ENCODE measurements around the gene IL1RAP. TPM values are rescaled to one million over a fixed set of nuclear protein-coding genes. Genes with fewer than 3 reads are reported as not detected.

IL1RAP gene
- total and polyA plus RNA-seq, 10 donors: 1.1 to 47.4 (median 24.6) TPM

GRCh38 chr3:190556351-190556750 lies 42.5 kb downstream of the IL1RAP start:
- peaks cover 0 to 22% (median 12%) of the 10 kb centered on the region in 8 donors for H3K9me3 ChIP-seq

GRCh38 chr3:190557296-190557695 lies 43.4 kb downstream of the IL1RAP start:
- intact Hi-C loops (cut with DNase I; ENCODE audit: low total_unique reads): no loop called here
- H3K27me3 ChIP-seq (replicated peaks in 1 of 7): no peaks in the 10 kb centered on the region
- H3K4me1 ChIP-seq: no peaks in the 10 kb centered on the region
- H3K27ac ChIP-seq: no peak overlapping the region
- TF ChIP-seq POLR2A (IDR thresholded peaks at IDR 0.05) (no peak), POLR2AphosphoS5 (IDR thresholded peaks at IDR 0.05) (no peak), CTCF (IDR thresholded peaks at IDR 0.05 in 8 of 11, conservative IDR thresholded peaks at IDR 0.05 in 3 of 11) (no peak)
- no peak overlapping the region for H3K4me3 ChIP-seq
- H3K36me3 ChIP-seq: peaks cover 0 to 16% (median 0%) of the 10 kb centered on the region in 6 donors
- DNase-seq: no peak
- H3K9me3 ChIP-seq: peaks cover 0 to 13% (median 6%) of the 10 kb centered on the region in 8 donors

More at GRCh38 chr3:190556351-190556750, 42.5 kb downstream of the IL1RAP start:
- no peaks in the 10 kb centered on the region for H3K4me1 ChIP-seq
- peaks cover 0 to 16% (median 0%) of the 10 kb centered on the region in 6 donors for H3K36me3 ChIP-seq
- intact Hi-C loops (cut with DNase I; ENCODE audit: low total_unique reads): no loop called here
- no peak for DNase-seq
- 75 to 88% (median 79%) methylated on average over 2 of the region's 2 CpGs for WGBS, 5 donors
- H3K27me3 ChIP-seq (replicated peaks in 1 of 7): no peaks in the 10 kb centered on the region
- H3K27ac ChIP-seq: no peak overlapping the region
- no peak for TF ChIP-seq POLR2A (IDR thresholded peaks at IDR 0.05)
- TF ChIP-seq CTCF (IDR thresholded peaks at IDR 0.05 in 8 of 11, conservative IDR thresholded peaks at IDR 0.05 in 3 of 11): no peak
- TF ChIP-seq POLR2AphosphoS5 (IDR thresholded peaks at IDR 0.05): no peak
- H3K4me3 ChIP-seq: no peak overlapping the region

GRCh38 chr3:190558316-190558715 lies 44.4 kb downstream of the IL1RAP start:
- Histone ChIP-seq H3K4me1 (no peaks in the 10 kb centered on the region), H3K36me3 (peaks cover 0 to 16% (median 0%) of the 10 kb centered on the region in 6 donors), H3K27ac (no peak overlapping the region), H3K9me3 (peaks cover 0 to 11% (median 0%) of the 10 kb centered on the region in 8 donors), H3K27me3 (replicated peaks in 1 of 7) (no peaks in the 10 kb centered on the region), H3K4me3 (no peak overlapping the region)
- WGBS, 5 donors: 59 to 89% (median 77%) methylated on average over 1 of the region's 1 CpG
- intact Hi-C loops (cut with DNase I; ENCODE audit: low total_unique reads): no loop called here
- TF ChIP-seq POLR2A (IDR thresholded peaks at IDR 0.05): no peak
- no peak for TF ChIP-seq POLR2AphosphoS5 (IDR thresholded peaks at IDR 0.05)
- TF ChIP-seq CTCF (IDR thresholded peaks at IDR 0.05 in 8 of 11, conservative IDR thresholded peaks at IDR 0.05 in 3 of 11): no peak
- DNase-seq: no peak

- H3K9me3 ChIP-seq: peaks cover 0 to 11% (median 0%) of the 10 kb centered on the region in 8 donors
- no peaks in the 10 kb centered on the region for H3K4me1 ChIP-seq
- no peaks in the 10 kb centered on the region for H3K27me3 ChIP-seq (replicated peaks in 1 of 7)
- no peak overlapping the region for H3K27ac ChIP-seq
- H3K4me3 ChIP-seq: no peak overlapping the region
- 74 to 86% (median 77%) methylated on average over 2 of the region's 2 CpGs for whole genome bisulfite sequencing, 5 donors
- intact Hi-C loops (cut with DNase I; ENCODE audit: low total_unique reads): no loop called here
- DNase-seq: no peak
- TF ChIP-seq POLR2A (IDR thresholded peaks at IDR 0.05): no peak
- peak in 1 of 3 donors; percentile 47 for TF ChIP-seq POLR2AphosphoS5 (IDR thresholded peaks at IDR 0.05)
- H3K36me3 ChIP-seq: peaks cover 0 to 16% (median 0%) of the 10 kb centered on the region in 6 donors
Measured at GRCh38 chr3:190558796-190559195, 44.9 kb downstream of the IL1RAP start.

Measured in spleen (tissue), 11 donors.